GM23248 (cell line): ENCODE data around the gene DZIP1L.

Experiments
- EZH2 ChIP-seq: fragments of 200-600 bp; sonication (generic); IDR thresholded peaks from 2 replicates; pipeline ENCODE4 v1.6.1; 2018; ENCODE audit warnings: antibody characterized with exemption, mild to moderate bottlenecking; ENCODE audit not compliant: insufficient read depth, poor library complexity, severe bottlenecking
- EZH2phosphoT487 ChIP-seq: fragments of 200-600 bp; sonication (generic); IDR thresholded peaks from 2 replicates; pipeline ENCODE4 v1.6.1; 2018; ENCODE audit warnings: antibody characterized with exemption, moderate library complexity, mild to moderate bottlenecking, low read depth; ENCODE audit not compliant: insufficient read depth

- TF ChIP-seq EZH2 (no peak), EZH2phosphoT487 (no peak)
Measured at GRCh38 chr3:138054057-138054456, 61.4 kb downstream of the DZIP1L start.
